GM19238 (cell line): ENCODE measurements around the gene HOTAIR.

Experiments
- DNase-seq: peaks from one replicate; pipeline ENCODE4 v3.0.0; 2011; ENCODE audit warnings: low spot score; ENCODE audit not compliant: insufficient read length

Gene HOTAIR

DNA sequence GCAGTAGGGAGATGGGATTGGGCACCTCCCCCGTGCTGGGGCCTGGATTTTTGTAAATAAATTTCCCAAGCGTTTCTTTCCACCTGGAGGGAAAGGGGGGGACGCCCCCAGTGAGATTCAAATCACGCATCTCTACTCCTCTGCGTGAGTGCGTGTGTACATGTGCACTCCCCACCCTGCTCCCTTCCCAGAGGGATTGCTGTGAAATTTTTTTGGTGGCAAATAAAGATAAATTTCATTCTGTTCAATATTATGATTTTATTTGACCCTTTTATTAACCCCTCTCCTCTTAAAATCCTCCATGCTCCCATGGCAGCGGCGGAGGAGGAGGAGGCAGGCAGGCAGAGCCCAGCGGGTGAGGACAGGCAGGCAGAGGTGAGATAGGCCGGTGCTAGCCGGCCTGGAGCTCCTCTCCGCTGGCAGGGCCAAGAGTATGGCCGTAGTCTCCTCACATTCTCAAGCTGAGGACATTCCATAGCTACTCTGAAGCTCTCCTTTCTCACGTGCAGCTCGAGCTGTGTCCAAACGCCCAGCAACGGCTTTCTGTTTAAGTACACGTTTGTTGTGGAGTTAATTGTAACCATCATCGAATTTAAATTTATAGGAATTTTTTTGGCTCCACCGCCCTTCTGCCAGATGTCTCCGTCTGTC lies 1.5 kb upstream of the HOTAIR start:
- DNase-seq = no peak

DNA sequence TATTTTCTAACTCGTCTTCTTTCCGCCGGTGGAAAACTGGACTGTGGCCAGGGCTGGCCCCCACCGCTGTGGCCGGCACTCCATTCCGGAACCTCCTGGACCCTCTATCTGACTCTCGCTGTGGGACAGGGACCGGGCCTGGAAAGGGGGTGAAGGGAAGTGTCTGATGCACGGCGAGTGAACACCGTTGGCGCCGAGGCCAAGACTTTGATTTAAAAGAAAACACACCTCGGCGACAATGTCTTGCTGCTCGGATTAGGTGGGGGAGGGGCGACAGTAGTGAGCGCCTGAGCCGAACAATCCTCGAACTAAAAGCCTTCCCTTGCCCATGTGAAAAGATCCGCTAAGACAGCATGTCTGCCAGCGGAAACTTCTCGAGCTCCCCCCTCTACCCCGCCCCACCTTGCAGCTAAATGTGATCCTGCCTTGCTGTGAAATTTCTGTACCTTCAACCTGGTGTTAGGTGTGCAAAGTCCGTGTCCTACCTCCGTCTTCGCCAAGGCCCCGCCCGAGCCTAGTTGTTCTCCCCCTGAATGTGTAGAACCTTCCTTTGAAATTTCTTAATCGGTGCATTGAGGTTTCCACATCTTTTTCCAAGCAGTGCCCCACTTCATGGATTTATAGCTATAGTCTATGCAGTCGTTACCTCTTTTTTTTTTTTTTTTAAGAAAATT lies 862 bp upstream of the HOTAIR start:
- DNase-seq = no peak

DNA sequence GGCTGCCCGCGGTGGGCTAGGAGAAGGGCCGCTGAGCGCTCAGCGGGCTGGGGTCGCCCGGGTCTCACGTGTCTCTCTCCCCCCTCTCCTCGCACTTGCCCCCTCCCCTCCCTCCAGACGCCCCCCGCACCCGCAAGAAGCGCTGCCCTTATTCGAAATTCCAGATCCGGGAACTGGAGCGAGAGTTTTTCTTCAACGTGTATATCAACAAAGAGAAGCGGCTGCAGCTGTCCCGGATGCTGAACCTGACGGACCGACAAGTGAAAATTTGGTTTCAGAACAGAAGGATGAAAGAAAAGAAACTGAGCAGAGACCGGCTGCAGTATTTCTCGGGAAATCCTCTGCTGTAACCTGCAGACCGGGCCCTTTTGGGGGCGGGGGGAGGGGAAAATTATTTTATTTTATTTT lies 314 bp upstream of the HOTAIR start:
- DNase-seq = peak; percentile 51

DNA sequence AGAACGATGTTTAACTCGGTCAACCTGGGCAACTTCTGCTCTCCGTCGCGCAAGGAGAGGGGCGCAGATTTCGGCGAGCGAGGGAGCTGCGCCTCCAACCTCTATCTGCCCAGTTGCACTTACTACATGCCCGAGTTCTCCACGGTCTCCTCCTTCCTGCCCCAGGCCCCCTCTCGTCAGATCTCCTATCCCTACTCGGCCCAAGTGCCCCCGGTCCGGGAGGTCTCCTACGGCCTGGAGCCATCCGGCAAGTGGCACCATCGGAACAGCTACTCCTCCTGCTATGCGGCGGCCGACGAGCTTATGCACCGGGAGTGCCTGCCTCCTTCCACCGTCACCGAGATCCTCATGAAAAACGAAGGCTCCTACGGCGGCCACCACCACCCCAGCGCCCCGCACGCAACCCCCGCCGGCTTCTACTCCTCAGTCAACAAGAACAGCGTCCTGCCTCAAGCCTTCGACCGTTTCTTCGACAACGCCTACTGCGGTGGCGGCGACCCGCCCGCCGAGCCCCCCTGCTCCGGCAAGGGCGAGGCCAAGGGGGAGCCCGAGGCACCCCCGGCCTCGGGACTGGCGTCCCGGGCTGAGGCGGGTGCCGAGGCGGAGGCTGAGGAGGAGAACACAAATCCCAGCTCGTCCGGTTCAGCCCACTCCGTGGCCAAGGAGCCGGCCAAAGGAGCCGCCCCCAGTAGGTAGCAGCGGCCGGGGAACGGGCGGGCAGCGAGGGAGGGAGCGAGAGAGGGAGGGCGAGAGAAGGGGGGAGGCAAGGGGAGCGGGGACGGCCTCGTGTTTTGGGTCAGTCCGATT lies 1.3 kb downstream of the HOTAIR start:
- no peak for DNase-seq

DNA sequence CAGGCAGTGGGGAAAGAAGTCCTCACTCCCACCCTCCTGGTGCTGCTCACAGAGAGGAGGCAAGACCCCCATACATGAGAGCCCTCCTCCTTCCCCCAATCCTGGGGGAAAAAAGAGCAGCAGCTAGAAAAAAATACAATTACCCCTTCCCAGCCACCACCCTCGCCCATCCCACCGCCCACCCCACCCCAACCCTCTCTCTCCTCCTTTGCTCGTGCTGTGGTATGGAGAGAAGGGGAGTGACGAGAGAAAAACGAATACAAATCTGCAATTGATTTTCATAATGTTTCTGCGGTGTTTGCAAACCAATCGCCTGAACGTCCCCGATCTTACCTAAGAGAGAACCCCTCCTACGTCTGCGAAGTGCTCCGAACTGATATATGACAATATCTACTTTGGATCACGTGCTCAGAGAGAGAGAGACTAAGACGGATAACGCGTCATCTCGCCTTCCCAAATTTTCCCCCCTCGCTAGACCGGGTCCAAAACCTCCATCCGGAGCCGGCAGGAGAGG lies 2.0 kb downstream of the HOTAIR start, which contains the start of gene HOXC11:
Gene HOXC11, plus strand, starts transcription at position 405 of the 514 bp plus-strand sequence. CDS start 116 bp downstream, outside the sequence.
- DNase-seq = no peak

DNA sequence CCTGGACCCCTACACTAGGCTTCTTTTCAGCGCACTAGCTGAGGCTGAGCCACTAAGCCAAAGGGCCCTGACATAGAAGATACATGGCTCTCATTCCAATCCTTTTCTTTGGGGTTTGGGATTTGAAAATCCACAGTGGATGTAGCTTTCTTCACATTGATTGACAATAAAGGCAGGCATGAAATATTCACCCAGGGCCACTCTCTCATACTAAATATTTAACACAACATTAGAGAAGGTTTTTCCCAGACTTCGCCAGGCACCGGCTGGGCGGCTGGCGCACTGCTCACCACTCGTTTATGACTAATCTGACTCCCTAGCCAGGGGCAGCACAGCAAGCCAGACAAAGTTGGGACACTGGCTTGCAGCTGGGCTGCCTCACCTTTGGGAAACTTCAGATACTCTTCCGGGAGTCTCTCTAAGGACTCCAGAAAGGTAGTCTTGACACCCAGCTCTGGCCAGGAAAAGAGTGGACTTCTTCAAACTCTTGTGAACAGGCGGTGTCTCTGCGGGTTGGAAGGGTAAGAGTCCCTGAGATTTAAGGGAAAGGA lies 2.5 kb downstream of the HOTAIR start:
- no peak for DNase-seq

DNA sequence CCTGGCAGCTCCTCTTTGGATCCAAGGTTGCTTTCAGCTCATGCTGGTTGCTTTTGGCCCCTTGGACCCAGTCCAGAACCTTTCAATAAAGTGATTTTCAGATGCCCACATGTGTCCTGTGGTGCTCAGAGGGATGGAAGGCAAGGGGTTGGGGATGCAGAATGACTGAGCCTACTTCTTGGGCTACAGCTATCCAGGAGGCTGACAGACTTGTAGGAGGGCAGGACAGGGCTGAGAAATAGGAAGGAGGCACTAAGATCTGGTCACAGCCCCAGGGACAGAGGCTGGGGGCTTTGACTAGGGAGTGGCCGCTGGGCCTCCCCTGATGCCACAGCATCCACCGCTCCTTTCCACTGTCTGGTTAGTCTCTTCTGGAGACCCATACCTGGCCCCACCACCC lies 3.1 kb downstream of the HOTAIR start:
- DNase-seq = no peak

DNA sequence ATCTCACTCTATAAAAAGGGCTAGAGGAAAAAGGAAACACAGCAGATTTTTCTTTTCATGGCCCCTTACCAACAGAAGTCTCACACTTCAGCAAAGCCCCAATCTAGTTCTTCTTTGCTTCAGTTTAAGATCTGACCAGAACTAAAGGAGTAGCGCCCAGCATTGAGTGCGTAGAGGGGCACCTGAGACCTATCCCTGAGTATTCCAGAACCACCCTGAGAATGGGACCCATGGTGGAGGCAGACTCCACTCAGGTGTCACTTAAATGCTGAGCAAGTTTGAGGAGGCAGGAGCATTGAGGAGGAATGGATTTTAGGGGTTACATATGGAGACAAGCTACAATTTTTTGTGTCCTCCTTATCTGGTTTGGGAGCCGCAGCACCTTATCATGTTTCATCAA lies 3.6 kb downstream of the HOTAIR start:
- no peak for DNase-seq

DNA sequence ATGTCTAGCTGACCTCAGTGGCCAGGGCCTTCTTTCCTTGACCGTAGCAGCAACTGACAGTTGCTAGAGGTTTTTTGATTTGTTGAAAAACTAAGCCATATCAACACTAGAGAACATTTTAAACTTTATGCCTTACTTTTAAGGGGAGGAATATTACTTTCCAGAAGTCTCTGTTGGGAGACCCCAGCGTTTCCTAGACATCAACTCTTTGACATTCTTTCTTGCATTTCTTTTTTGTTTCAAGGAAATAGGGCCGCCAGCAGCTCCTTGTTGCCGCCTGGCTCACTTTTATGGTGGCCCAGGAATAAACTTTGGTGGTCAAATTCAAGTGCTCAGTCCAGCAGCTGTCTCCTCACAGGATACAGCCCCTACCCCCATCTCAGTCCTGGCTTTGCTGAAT lies 4.3 kb downstream of the HOTAIR start:
- no peak for DNase-seq

DNA sequence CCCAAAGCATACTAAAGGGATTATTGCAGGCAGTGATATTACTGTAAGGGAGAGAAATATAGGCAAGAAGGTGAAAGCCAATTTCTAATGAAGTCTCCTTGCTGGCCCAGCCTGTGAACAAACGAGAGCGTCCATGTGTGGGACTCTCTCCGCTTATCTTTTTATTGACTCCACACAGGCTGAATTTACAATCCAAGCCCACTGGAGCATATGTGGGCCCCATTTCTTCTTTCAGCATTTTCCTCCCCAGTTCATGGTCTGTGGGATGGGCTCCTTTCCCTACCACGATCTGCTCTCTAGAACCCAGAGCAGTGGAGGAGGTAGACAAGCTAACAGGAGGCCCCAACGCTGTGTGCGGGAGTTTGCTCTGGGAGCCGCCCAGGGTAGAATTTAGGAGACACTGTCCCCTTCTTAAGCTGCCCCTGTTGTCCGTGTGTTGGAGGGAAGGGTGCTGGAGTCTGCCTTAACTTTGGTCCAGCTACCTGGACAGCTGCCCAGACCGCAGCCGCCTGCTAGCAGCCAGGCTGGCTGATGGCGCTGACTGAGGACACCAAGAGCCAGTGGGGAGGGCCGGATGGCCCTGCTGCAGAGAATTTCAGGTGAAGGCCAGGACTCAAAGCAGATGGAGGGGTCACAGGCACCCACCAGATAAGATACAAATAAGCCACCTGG lies 5.0 kb downstream of the HOTAIR start:
- no peak for DNase-seq

DNA sequence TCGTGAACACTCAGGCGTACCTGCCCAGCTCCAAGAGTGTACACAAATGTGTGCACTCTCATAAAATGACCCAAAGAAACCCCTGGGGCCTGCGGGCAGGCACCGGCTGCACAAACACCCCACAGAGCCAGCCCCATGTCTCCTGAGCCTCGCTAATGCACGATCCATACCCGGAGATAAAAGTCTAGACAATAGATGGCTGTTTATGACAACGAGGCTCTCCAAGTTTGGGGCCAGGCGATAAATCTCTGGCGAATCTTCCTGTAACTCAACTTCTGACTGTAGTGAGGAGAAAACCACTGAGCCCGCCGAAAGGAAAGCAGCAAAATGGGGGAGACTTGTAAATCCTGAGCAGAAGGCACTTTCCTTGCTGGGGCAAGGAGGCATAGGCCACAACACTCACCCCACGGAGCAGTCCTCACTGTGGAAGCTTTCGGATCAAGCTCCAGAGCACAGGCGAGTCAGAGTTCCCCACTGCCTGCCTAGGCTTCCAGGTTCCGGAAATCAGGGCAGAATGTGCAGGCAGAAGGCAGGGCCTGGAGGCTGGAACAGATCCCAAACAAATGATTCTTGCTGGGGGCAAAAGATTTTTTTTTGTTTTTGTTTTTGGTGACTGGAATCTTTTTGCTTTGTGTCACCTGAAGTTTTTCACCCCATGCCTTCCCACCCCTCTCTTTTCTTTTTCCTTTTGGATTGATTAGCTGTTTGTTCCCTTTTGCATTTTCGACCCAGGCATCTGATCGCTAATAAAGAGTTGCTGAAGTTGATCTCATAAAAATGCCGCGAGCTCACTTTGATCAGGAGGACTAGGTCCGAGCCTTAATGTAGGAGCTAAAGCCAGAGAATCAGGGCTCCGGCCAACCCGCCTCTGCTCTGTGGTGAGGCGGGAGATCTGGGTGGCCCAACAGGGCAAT lies 6.3 kb downstream of the HOTAIR start:
- no peak for DNase-seq

DNA sequence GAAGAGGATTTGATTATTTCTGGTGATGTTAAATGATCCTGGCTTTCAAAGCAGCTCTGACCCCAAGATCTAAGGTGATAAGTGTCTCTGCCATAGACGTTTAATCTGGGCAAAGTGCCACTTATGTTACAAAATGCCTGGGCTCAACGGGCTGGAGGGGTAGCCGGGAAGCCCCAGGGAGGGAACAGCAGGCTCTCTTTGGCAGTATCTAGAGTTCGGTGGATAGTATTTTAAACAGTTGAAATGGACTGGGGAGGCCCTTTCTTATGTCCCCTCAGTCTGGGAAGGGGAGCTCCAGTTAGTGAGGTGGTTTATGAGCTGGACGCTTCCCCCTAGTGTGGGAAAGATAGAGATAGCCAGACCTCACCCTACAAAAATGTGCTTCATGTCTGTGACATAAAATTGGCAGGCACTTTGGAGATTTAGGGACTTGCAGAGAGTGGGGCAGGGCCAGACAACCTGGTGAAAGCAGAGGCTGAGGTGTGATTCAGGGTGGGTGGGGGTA lies 7.3 kb downstream of the HOTAIR start:
- no peak for DNase-seq

DNA sequence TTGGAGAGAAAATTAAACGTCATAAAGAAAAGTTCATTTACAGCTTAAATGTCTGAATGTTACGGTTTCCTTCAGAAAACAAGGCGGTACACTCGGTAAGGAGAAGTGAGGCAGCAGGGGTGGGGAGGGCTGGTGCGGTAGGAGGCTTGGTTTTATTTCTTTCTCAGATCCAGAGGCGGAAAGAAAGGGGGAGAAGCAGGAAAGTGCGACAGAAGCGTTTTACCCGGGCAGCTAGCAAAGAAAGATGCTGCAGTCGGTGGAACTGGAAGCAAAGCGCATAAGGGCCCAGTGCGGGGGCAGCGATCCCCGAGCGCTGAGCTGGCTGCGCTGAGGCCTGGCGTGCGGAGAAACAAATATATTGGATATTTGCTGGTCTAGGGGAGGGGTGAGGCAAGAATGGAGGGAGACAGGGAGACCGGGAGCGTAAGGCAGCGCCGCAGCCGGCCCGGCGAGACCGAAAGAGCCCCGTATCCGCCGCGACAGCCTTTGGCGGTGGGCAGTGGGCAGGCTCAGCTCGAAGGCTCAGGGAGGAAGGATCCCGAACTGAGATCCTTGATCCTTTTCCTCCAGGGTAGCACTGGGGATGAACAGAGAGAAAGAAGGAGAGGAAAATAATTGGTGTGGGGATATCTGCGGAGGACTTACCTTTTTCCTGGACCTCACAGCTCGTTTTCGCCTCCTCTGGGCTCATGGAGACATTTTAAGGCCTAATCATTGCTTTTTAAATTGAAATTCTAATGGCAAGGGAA lies 8.2 kb downstream of the HOTAIR start:
- DNase-seq = no peak

DNA sequence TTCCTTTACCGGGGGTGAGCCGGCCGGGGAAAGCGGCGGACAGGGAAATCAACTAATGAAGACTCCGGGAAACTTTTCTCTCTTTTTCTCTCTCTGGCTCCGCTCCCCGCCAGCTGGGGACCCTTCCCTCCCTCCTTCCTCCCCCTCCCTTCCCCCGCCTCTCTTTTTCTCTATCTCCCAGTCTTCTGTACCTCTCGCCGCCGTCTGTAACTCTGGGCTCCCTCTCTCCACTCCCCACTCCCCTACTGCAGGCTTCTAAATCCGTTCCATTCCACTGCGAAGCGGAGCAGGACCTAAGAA lies 8.7 kb downstream of the HOTAIR start:
- DNase-seq = no peak

DNA sequence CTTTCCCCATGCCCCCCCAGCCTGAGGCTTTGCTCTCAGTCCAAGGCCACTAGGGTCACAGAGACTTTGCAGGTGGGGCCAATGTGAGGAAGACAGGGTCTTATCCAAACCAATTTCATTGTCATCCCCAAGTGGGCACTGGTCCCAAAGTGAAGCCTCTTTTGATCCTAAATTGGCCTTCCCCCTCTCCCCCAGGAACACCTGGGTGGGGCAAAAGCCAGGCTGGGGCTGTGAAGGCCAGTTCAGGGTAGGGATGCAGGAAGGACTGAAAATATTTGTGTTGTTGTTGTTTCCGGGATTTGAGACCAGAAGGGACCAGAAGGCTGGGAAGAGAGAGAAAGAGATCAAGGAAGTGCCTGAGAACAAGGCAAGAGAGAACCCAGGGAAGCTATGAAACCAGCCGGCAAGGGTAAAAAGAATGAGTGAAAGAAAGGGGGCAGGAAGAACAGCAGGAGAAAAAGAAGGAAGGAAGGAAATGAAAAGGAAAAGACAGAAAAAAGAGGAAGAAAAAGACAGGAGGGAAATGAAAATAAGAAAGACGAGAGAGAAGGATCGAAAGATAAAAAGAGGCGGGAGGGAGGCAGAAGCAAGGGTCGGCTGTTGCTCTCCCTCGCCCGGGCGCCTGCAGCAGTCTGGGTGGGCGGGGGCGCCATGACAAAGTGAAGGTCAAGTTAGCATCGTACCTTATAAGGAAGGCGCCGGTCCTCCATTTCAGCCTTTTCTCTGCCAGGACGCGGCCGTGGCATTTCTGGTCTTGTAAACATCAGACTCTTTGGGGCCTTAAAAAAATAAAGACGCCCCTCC lies 9.3 kb downstream of the HOTAIR start:
- DNase-seq = no peak

DNA sequence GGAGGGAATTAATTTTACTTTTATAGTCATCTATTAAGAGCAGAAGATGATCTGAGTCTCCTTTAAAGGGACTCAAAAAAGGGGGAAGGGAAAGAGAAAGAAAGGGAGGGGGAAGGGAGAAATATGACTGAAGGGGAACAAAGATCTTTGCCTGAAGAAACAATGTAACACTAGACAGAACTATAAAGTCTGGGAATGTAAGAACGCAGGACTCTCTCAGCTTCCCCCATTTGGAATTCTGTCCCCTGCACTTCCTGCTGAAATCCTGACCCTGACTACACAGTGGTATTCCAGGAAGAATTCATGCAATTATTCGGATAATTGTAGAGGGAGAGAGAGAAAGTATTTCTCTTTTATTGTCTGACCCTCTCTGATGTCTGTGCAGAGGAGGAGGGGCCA lies 10.4 kb downstream of the HOTAIR start:
- no peak for DNase-seq

DNA sequence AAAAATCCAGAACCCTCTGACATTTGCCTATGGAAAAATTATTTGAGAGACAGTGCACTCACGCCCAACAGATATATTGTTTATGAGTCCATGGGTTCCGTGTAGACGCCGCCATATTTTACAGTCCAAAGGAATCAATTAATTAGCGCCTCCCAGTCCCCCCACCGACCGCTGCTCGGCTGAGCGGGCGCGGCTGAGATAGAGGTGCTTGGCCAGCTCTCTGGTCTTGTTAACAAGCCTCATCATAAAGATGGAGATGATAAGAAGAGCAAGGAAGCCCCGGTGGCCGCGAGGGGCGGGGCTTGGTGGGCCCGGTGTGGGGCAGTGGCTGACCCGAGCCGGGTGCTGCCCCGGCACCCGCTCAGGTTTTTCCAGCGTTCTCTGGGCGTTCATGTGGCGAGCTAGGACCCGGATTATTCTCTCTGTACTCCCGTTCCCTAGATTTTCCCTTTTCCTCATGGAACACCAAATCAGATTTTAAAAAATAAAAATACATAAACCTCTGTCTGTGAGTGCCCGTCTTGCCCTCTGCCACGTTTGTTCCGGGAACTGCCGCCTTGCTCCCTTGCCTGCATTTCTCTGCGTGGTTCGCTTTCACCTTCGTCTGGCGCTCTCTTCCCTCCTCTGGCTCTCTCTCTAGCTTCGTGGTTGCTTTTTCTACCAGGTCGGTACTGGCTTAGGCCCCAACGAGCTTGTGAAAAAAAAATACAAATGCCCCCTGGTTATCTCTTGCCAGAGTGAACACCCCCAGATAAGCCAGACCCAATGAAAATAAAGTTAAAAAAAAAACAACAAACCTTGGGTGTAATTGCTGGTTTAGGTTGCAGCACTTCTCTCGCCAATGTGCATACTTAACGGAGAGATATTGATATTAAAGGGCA lies 11.1 kb downstream of the HOTAIR start:
- DNase-seq = no peak

DNA sequence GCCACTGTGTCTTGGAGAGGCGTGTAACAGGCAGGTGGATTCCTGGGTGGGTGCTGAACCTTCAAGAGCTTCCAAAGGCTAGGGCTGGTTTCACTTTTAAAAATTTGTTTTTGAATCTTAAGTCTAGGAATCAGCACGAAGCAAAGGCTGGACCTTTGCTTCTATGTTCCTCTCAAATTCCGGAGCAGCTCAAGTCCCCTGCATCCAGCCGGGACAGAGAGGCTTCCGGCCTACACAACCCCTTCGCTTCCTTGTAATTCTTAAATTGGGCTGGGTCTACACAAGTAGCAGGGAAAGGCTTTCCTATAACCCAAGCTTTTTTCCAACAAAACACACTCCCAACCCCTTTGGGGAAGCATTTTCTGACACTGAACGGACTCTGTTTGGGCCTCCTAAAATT lies 11.7 kb downstream of the HOTAIR start:
- no peak for DNase-seq
